GM21619 (cell line): ENCODE measurements around the gene GULP1.
"Not testable (repeated sequence)": the region's sequence is repeated elsewhere in the genome, so short reads cannot be mapped to it uniquely, and the experiment has no call there.

Experiments used
- ATAC-seq: cut with Tn5 transposase; IDR thresholded peaks from one replicate; pipeline ENCODE4 v1.9.1; 2021; ENCODE audit not compliant: unreplicated experiment

The GULP1 gene

DNA sequence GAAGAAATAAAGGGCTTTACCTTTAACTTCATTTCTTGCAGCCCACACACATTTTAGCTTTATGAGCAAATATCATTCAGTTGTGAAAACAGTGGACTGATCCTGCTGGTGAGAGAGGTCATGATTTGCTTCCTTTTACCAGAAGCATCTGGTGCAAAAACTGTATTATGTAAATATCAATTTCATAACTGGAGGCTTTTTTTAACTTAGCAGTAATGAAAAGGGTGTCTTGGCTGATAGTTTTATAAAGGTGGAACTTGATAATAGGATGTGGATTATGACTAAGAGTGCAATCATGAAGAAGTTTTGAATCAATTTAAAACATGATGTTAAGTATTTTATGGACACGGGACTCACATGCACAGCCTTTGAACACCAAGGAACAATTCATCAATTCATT lies 304.4 kb downstream of the GULP1 start:
- ATAC-seq = no peak

DNA sequence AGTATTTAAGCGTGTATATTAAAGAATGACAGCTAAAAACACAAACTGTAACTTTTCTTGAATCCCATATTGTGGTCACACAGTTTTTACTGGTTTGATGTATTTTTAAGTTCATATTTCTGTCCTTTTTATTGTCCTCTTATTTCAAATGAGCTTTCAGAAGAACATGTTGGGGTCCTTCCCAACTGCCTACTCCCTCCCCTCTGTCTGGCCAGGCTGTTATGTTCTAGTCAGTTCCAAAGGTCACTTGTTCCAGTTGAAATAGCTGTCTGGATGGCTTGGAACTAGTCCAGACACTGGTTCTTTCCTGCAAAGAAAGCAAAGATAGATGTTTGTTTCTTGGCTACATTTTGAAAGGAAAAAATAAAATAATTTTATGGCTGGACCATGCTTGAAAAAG lies 306.9 kb downstream of the GULP1 start:
- no peak for ATAC-seq

DNA sequence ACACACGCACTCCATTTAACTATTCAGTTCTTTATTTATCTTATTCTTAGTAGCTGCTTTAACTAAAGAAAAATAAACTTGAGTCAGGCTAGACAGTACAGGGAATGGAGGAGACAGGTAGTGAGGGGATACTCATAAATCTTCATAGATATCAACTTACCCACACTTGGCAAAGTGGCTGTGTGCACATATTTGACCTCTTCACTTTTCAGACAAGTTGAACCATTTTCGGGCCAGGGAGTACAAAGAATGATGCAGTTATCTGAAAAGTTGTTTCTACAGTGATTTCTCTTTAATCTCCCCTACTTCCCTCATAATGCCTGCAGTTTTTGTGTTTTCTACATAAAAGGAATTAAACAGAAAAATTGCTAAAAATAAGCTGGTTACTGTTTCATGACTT lies 307.5 kb downstream of the GULP1 start:
- ATAC-seq = no peak

DNA sequence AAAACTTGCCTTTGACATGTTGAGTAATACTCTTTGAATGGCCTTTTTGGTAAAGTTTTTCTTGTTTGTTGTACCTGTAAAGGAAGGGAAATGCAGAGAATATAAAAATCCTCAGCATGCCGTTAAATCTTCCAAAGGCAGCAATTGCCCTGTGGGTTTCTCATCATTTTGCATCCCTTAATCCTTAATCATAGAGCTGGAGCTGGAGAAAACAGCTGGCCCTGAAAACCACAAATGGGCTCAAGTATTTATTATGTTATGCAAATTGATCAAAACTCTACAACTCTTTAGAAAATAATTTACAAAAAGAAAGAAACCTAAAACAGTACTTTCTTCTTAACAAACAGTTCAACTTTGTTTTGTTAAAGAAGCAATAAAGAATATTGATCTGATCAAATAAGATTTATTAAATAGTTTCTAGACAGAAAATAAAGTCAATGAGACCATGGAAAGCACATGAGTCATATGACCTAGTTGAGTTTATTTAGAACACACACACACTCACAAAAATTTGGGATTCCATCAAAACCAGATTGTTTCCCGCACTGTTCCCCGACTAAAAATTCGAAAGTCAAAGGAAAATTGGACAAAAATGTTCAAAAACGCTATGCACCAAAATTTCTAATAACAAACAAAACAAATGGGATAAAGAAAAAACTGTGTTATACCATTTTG lies 309.0 kb downstream of the GULP1 start:
- no peak for ATAC-seq

DNA sequence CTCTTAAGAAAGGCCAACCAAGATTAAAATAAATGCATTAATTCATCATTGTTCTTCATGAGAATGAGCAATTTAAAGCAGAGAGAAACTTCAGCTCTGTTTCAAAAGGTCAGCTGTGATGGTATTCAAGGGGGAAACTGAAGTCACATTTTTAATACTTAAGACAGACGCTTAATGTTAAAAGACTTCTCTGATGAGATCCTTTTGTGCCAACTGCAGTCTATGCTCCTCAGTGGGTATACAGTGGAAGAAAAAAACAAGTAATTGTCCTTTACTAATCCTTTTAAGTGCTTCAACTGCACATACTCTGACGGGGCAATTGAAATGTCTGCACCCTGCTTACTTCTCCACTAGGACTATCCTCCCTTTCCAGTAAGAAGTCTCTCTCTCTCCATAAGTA lies 309.7 kb downstream of the GULP1 start:
- ATAC-seq = no peak

DNA sequence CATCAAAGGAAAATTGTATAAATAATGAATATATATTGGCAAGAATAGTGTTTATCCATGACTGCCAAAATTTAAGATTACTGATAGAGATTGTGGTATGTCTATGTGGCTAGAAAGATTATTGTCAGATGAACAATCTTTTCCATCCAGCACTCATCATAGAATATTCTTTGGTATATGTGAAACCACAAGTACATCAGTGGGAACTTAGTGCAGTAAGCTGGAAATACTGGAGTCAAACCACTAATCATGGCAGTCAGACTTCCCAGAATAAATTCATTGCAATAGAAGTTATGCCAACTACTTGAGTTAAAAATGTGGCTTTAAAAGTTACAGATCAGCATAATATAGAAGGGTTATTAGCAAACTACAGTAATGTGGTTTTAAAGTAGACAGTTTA lies 310.3 kb downstream of the GULP1 start:
- no peak for ATAC-seq

DNA sequence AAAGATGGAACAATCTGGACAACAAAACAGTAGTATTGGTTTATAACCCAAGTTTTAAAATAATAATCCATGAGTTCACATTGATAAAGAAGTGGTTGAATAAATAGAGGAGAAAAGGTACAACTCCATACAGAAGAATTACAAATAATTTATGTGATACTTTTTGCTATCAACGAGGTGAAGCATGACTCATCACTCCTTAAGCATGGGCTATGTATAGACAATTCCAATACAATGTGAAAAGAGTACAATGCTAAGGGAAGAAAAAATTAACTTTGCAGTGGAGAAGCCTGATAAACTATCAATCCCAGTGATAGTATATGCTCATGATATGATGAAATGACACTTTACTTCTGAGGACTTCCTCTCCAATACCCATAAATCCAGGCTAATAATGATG lies 312.9 kb downstream of the GULP1 start:
- ATAC-seq = no peak

DNA sequence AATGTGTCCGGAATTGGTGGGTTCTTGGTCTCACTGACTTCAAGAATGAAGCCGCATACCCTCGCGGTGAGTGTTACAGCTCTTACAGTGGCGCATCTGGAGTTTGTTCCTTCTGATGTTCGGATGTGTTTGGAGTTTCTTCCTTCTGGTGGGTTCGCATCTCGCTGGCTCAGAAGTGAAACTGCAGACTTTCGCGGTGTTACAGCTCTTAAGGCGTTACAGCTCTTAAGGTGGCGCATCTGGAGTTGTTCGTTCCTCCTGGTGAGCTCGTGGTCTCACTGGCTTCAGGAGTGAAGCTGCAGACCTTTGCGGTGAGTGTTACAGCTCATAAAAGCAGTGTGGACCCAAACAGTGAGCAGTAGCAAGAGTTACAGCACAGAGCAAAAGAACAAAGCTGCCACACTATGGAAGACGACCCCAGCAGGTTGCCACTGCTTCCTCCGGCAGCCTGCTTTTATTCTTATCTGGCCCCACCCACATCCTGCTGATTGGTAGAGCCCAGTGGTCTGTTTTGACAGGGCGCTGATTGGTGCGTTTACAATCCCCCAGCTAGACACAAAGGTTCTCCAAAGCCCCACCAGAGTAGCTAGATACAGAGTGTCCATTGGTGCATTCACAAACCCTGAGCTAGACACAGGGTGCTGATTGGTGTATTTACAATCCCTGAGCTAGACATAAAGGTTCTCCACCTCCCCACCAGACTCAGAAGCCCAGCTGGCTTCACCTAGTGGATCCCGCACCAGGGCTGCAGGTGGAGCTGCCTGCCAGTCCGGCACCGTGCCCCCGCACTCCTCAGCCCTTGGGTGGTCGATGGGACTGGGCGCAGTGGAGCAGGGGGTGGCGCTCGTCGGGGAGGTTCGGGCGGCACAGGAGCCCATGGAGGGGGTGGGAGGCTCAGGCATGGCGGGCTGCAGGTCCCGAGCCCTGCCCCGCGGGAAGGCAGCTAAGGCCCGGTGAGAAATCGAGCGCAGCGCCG lies 314.2 kb downstream of the GULP1 start:
- ATAC-seq = not testable (repeated sequence)

DNA sequence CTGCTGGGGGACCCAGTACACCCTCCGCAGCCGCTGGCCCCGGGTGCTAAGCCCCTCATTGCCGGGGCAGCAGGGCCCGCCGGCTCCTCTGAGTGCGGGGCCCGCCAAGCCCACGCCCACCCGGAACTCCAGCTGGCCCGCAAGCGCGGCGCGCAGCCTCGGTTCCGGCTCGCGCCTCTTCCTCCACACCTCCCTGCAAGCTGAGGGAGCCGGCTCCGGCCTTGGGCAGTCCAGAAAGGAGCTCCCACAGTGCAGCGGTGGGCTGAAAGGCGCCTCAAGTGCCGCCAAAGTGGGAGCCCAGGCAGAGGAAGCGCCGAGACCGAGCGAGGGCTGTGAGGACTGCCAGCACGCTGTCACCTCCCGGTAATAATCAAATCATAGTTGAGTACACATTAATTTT lies 314.9 kb downstream of the GULP1 start:
- not testable (repeated sequence) for ATAC-seq

DNA sequence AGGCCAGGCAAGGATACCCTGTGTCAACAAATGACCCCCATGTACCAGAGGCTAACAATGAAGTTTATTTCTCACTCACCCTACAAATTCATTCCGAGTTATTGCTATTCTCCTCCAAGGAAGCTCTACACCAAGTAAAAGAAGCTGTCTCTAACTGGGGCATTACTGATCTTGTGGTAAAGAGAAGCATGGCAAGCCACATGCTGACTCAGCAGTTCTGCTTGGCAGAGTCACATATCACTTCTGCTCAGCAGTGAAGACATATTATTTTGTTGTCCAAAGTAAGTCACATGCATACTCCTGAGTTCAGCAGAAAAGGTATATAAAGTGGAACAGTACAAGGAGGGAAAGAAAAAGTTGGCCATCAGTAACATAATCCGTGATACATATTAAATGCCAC lies 315.8 kb downstream of the GULP1 start:
- ATAC-seq = no peak

DNA sequence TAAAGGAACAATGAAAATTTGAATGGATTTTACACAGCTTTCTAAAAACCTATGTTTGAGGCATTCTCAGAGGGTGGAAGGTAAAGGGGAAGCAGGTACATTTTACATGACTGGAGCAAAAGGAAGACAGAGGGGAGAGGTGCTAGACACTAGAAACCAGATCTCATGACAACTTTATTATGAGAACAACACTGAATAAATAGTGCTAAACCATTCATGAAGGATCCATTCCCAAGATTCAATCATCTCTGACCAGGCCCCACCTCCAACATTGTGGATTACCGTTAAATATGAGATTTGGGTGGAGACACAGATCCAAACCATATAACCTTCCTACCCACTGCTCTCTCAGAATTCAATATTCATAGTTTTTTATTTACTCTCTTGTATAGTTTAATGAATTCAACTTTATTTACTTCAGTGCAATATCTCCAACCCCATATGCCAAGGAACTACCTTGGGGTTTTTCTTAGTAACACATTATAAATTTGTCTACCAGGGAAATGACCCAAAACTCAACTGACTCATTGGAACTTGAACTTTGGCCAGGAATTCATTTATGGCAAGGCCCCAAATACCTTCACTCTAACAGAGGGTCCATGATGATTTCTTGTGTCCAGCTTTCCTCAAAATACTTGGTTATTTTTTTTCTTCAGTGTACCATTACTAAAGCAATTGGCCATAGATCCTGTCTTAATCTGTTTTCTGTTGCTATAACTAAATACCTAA lies 317.8 kb downstream of the GULP1 start:
- no peak for ATAC-seq

DNA sequence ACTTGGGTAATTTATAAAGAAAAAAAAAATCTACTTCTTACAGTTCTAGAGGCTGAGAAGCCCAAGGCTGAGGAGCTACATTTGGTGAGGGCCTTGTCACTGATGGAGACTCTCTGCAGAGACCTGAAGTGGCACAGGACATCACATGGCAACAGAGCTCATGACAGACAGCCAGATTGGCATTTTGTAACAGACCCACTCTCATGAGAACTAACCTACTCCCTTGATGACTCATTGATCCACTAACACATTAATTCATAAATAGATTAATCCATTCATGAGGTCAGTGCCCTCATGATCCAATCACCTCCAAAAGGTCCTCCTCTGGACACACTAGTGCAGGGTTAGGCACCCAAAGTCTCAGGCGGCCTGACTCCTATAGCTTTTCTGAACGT lies 318.4 kb downstream of the GULP1 start:
- ATAC-seq = no peak

DNA sequence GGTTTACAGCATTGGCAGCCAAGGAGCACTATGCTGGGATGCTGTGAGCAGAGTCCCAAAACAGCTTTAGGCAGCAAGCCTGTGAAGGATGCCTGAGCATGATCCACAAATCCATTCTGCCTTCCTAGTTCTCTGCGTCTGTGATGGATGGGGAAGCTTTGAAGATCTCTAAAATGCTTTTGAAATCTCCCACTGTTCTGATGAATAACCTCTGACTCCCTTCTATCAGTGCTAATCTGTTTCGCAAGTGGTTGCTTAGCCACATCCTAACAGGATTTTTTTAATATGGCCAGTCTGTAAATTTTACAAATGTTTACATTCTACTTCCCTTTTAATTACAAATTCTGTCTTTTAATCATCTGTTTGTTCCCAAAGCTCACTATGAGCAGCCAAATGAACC lies 319.2 kb downstream of the GULP1 start:
- no peak for ATAC-seq

DNA sequence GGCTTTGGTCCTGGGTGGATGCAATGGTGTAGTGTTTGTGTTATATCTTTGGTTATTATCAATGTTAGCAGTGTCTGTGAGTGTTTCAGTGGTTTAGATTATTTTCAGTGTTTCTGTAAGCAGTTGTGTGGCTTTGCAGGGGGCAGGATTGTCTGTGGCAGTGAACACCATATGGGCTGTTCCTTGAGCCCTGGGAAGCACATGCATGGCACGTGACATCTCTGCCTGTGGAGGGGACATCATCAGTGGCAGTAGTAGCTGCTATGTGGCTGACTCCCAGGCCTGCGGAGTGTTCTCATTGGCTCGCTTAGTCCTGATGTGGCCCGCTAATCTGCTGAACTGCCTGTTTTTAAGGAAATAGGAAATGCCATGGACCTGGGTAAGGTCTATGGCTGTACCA lies 327.5 kb downstream of the GULP1 start:
- no peak for ATAC-seq

DNA sequence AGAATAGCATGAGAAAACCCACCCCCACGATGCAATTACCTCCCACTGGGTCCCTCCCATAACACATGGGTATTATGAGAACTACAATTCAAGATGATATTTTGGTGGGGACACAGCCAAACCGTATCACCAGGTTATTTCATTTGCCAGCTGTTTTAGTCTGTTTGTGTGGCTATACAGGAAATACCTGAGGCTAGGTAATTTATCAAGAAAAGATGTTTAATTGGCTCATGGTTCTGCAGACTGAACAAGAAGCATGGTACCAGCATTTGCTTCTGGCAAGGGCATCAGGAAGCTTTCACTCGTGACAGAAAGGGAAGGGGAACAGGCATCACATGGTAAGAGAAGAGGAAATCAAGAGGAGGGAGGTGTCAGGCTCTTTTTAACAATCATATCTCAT lies 329.2 kb downstream of the GULP1 start:
- no peak for ATAC-seq

DNA sequence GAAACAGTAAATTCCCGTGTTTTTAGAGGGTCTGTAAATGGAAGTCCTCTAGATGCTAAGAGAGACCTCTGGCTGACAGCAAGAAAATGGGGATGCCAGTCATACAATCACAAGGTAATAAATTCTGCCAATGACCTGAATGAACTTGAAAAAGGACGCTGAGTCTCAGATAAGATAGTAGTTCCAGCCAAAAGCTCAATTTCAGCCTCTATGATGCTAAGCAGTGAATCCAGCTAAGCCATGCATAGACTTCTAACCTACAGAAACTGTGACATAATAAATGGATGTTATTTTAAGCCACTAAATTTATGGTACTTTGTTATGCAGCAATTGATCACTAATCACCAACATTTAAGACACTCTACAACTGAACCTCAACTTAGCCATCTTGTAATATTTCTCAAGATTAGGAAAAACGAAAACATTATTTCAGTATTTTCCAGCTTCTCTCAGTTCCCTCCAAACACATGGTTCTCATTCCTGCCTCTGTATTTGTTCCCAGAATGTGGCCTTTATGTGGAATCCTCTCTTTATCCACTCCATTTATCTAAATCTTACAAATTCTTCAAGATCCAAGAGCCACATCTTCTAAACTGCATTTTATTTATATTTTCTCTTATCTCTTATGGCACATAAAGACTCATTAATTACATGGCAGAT lies 331.1 kb downstream of the GULP1 start:
- no peak for ATAC-seq

DNA sequence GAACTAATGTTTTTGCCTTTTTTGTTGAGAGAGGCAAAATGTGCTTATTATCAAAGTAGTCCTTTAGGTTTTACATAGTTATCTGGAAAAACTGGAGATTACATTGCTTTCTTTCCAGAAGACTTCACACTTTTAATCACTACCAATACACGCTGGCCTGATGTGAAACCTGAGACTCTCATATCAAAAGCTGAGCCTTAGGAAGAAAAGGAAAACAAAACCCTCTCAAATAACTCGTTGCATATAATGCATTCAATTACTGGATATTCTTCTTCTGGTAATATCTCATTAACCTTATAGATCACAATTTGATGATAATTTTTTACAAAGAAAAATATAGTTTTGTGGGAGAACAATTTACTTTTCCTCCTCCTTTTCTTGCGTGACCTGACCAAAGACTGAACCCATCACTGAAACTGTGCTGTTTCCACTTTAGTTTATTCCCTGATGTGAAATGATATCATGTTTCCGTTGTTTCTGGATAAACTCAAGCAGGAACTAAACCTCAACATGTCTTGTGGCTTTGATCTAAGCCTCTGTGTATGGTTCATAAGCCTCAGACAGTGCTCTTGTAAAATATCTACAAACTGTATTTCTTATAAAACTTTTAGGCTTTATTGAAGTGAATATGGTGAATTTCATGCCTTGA lies 332.4 kb downstream of the GULP1 start:
- no peak for ATAC-seq

DNA sequence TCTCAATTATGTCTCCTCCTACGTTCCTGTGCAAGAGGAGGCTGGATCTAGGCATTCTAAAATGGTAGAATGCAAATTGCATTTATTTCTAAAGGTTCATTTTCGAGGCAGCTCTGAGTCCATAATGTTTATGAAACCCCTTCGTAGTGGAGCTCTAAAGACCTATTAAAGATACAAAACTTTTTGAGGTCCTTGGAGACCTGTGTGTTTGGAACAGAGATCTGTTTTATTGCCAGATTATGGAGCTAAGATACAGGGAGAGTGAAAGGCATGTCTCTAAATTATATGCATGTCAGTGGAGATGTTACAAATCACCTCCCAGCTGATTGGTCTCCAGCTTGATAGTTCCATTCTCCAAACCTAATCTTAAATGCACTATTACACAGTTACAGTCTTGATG lies 335.8 kb downstream of the GULP1 start:
- no peak for ATAC-seq

DNA sequence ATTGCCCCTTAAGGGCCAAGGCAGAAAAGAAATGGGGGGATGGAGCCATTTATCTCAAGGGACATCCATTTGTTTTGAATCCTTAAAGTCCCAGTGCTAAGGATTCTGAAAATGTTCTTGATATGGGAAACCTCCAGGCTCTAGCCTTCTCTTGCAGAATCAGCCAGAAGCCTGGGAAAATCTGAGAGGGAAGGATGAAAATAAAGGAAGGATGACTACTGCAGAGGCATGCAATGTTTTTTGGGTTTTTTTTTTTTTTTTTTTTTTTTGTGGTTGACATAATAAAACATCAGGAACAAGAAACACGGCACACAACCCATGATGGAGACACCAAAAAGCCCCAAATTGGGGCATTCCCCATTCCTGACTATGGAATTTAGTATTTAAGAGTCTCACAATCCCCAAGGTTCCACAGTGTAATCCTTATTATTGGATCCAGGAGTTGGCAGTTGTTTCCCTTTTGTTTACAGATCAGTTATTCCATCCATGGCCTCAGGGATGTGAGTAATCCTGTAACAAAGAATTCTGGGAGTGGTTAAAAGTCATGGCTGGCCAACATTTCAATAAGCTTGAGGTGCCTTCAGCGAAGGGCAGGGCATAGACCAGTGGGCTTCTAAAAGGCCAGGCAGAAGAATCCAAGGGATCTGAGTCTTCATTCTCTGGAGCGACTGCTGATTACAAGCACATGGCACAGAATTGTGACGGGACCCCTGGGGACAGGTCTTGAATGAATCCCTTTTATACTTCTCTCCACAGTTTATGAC lies 337.5 kb downstream of the GULP1 start:
- ATAC-seq = no peak
